ENCODE results near the gene XAGE1A.
"Not testable (repeated sequence)": the region's sequence is repeated elsewhere in the genome, so short reads cannot be mapped to it uniquely, and the experiment has no call there.

Gene XAGE1A, protein sequence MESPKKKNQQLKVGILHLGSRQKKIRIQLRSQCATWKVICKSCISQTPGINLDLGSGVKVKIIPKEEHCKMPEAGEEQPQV

DNA sequence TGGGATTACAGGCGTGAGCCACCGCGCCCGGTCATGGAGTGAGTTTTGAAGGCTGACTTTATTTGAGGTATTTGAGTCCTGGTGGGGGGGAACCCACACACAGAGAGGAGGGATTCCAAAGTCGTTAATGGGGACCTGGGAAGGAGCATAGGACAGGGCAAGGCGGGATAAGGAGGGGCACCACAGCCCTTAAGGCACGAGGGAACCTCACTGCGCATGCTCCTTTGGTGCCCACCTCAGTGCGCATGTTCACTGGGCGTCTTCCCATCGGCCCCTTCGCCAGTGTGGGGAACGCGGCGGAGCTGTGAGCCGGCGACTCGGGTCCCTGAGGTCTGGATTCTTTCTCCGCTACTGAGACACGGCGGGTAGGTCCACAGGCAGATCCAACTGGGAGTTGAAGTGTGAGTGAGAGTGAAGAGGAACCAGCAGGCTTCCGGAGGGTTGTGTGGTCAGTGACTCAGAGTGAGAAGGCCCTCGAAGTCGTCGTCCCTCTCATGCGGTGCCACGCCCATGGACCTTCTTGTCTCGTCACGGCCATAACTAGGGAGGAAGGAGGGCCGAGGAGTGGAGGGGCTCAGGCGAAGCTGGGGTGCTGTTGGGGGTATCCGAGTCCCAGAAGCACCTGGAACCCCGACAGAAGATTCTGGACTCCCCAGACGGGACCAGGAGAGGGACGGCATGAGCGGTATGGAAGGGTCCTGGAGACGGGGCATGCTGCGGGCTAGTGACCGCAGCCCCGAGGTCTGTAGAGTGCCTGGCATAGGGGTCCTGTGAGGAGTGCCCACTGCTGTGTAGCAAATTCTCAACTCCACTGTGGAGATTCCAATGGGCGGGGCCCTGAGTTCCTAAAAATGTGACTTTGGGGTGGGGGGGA lies at the start of gene XAGE1A:
TSS of gene XAGE1A (plus strand) at position 264 of the 874 bp plus-strand sequence. CDS start 1,554 bp downstream, outside the sequence.
- DNase-seq (ENCODE audit: extremely low spot score); CTCF ChIA-PET; POLR2A ChIA-PET: not testable (repeated sequence)

DNA sequence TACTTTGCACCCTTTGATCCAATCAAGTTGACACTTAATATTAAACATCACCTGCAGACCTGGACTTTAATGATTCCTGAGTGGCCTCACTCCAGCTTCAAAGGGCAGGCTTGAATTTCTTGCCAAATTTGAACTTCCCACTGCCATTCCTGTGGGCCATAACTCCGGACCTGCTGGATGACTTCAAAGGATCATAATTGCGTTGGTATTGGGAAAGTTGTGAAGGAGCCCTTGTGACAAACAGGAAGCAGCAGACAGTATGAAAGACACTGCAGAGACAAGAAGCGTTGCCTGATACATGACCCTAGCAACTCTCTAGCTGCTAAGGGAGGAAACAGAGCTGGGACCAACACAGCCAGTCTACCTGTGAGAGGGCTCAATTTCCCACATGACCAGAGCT lies 43.6 kb upstream of the XAGE1A start:
- DNase-seq (ENCODE audit: extremely low spot score); CTCF ChIA-PET; POLR2A ChIA-PET: not testable (repeated sequence)

DNA sequence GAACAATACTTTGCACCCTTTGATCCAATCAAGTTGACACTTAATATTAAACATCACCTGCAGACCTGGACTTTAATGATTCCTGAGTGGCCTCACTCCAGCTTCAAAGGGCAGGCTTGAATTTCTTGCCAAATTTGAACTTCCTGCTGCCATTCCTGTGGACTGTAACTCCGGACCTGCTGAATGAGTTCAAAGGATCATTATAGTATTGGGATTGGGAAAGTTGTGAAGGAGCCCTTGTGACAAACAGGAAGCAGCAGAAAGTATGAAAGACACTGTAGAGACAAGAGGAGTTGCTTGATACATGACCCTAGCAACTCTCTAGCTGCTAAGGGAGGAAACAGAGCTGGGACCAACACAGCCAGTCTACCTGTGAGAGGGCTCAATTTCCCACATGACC lies 24.3 kb upstream of the XAGE1A start:
- CTCF ChIA-PET; DNase-seq (ENCODE audit: extremely low spot score); POLR2A ChIA-PET: not testable (repeated sequence)

DNA sequence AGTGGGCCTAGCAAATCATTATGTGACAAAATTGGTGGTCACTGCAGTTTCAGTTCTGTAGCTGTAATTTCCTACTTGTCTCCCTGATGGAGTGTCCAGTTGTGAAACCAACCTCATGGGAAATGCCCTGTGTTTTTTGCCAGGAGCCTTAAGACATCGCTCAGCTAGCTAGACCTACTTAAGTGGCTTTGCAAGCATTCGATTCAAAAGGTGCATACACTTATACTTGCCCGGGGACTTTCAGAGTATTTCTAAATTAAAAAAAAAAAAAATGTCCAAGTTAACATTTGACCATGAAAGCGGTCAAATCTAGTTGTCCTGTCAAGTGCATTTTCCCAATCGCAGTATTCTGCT lies 788 bp downstream of the XAGE1A start:
- DNase-seq (ENCODE audit: extremely low spot score); CTCF ChIA-PET; POLR2A ChIA-PET: not testable (repeated sequence)

DNA sequence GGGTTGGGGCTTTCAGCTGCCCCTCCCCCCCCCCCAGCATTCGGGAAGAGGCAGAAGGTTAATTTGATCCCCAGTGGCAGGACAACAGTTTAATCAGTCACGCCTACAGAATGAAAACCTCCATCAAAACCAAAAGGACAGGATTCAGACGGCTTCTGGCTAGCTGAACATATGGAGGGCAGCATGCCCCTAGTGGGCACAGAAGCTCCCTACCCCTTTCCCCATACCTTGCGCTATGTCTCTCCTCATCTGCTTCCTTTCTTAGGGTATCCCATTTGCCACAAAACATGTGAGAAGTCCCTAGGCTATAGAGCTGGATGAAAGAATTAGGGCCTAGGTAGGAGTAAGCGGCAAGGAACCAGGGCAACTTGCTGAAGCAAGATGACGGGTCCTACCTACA lies 5.8 kb downstream of the XAGE1A start:
- DNase-seq (ENCODE audit: extremely low spot score); POLR2A ChIA-PET; CTCF ChIA-PET: not testable (repeated sequence)

DNA sequence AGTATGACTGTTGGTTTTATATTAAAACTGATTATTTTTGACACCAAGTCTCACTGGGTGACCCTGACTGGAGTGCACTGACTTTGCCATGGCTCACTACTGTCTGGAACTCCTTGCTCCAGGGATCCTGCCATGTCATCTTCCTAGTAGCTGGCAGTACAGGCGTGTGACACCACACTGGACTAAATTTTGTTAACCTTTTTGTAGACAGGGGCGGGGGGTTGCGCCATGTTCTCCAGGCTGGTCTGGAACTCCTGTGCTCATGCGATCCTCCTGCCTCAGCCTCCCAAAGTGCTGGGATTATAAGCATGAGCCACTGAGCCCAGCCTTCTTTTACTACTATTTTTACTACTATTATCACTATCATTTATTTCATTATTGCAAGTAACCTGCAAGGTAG lies 8.9 kb downstream of the XAGE1A start:
- no peak for DNase-seq (ENCODE audit: extremely low spot score)
- POLR2A ChIA-PET = no interaction called here
- TF ChIP-seq CTBP1 (IDR thresholded peaks at IDR 0.05; ENCODE audit: borderline replicate concordance) (no peak), FOXK2 (IDR thresholded peaks at IDR 0.05) (no peak), LEF1 (IDR thresholded peaks at IDR 0.05; ENCODE audit: borderline replicate concordance) (no peak), ELF4 (IDR thresholded peaks at IDR 0.05) (no peak), L3MBTL2 (conservative IDR thresholded peaks at IDR 0.05) (no peak)
- CTCF ChIA-PET = no interaction called here

DNA sequence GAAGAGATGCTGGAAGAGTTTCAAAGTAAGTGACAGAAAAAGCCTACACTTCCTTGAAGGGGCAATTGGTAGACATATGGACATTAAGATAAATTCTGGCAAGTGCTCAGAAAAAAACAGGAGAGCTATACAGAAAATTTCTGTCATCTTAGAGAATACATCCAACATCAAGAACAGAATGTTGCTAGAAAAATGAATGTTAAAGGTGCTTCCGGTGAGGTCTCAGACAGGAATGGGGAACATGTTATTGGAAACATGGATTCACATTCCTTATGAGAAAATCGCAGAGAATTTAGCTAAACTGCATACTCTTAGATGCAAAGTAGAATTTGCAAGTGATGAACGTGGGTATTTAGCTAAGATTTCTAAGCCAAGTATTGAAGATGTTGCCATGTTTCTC lies 11.7 kb downstream of the XAGE1A start:
- CTCF ChIA-PET = no interaction called here
- no peak for DNase-seq (ENCODE audit: extremely low spot score)
- TF ChIP-seq FOXM1 (IDR thresholded peaks at IDR 0.05; ENCODE audit: borderline replicate concordance) (no peak), NFRKB (IDR thresholded peaks at IDR 0.05) (no peak), TARDBP (IDR thresholded peaks at IDR 0.05) (no peak), FOXK2 (IDR thresholded peaks at IDR 0.05) (no peak), L3MBTL2 (conservative IDR thresholded peaks at IDR 0.05) (no peak), HDGF (IDR thresholded peaks at IDR 0.05; ENCODE audit: borderline replicate concordance) (no peak), SUZ12 (IDR thresholded peaks at IDR 0.05) (no peak), SP1 (IDR thresholded peaks at IDR 0.05) (no peak), CTBP1 (IDR thresholded peaks at IDR 0.05; ENCODE audit: borderline replicate concordance) (no peak), ARNT (IDR thresholded peaks at IDR 0.05) (no peak)
- POLR2A ChIA-PET = no interaction called here

DNA sequence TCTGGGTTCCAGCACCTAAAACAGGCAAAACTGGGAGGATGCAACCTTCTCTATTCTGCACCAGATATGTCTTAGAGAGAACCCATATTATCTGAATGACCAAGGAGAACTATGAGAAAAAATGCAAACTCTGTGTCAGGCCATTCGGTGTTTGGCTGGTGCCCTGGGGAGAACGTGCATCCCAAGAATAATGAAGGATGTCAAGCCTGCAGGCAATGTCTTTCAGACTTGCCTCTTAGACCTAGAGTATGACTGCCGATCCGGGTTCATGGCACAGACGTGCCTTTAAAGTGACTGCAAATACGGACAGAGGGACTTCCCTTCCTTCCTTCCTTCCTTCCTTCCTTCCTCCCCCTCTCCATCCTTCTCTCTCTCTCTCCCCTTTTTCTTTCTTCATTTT lies 14.3 kb downstream of the XAGE1A start:
- CTCF ChIA-PET = no interaction called here
- DNase-seq (ENCODE audit: extremely low spot score) = no peak
- POLR2A ChIA-PET = no interaction called here
- TF ChIP-seq BHLHE40 (IDR thresholded peaks at IDR 0.05; ENCODE audit: borderline replicate concordance) (no peak), FOXK2 (IDR thresholded peaks at IDR 0.05) (no peak), ELF4 (IDR thresholded peaks at IDR 0.05) (no peak), FOXM1 (IDR thresholded peaks at IDR 0.05; ENCODE audit: borderline replicate concordance) (no peak)

DNA sequence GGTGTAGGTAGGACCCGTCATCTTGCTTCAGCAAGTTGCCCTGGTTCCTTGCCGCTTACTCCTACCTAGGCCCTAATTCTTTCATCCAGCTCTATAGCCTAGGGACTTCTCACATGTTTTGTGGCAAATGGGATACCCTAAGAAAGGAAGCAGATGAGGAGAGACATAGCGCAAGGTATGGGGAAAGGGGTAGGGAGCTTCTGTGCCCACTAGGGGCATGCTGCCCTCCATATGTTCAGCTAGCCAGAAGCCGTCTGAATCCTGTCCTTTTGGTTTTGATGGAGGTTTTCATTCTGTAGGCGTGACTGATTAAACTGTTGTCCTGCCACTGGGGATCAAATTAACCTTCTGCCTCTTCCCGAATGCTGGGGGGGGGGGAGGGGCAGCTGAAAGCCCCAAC lies 15.5 kb downstream of the XAGE1A start:
- DNase-seq (ENCODE audit: extremely low spot score); CTCF ChIA-PET; POLR2A ChIA-PET: not testable (repeated sequence)

DNA sequence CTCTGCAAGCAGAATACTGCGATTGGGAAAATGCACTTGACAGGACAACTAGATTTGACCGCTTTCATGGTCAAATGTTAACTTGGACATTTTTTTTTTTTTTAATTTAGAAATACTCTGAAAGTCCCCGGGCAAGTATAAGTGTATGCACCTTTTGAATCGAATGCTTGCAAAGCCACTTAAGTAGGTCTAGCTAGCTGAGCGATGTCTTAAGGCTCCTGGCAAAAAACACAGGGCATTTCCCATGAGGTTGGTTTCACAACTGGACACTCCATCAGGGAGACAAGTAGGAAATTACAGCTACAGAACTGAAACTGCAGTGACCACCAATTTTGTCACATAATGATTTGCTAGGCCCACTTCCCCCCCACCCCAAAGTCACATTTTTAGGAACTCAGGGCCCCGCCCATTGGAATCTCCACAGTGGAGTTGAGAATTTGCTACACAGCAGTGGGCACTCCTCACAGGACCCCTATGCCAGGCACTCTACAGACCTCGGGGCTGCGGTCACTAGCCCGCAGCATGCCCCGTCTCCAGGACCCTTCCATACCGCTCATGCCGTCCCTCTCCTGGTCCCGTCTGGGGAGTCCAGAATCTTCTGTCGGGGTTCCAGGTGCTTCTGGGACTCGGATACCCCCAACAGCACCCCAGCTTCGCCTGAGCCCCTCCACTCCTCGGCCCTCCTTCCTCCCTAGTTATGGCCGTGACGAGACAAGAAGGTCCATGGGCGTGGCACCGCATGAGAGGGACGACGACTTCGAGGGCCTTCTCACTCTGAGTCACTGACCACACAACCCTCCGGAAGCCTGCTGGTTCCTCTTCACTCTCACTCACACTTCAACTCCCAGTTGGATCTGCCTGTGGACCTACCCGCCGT lies 20.7 kb downstream of the XAGE1A start:
- DNase-seq (ENCODE audit: extremely low spot score); POLR2A ChIA-PET; CTCF ChIA-PET: not testable (repeated sequence)

DNA sequence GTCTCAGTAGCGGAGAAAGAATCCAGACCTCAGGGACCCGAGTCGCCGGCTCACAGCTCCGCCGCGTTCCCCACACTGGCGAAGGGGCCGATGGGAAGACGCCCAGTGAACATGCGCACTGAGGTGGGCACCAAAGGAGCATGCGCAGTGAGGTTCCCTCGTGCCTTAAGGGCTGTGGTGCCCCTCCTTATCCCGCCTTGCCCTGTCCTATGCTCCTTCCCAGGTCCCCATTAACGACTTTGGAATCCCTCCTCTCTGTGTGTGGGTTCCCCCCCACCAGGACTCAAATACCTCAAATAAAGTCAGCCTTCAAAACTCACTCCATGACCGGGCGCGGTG lies 21.3 kb downstream of the XAGE1A start, which contains the start of gene XAGE1B:
TSS of gene XAGE1B (minus strand) at position 77 of the 339 bp plus-strand sequence. CDS start 1,536 bp downstream, outside the sequence.
- POLR2A ChIA-PET; DNase-seq (ENCODE audit: extremely low spot score); CTCF ChIA-PET: not testable (repeated sequence)

DNA sequence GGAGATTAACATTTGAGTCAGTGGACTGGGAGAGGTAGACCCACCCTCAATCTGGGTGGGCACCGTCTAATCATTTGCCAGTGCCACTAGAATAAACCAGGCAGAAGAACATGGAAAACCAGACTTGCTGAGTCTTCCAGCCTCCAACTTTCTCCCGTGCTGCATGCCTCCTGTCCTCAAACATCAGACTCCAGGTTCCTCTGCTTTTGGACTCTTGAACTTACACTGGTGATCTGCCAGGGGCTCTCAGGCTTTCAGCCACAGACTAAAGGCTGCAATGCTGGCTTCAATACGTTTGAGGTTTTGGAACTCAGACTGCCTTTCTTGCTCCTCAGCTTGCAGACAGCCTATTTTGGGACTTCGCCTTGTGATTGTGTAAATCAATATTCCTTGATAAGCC lies 45.4 kb downstream of the XAGE1A start:
- CTCF ChIA-PET; POLR2A ChIA-PET; DNase-seq (ENCODE audit: extremely low spot score): not testable (repeated sequence)

Data from HEK293T (cell line).